K562 (cell line): Measurements from ENCODE around the gene PIGN. TPM values are rescaled to one million over a fixed set of nuclear protein-coding genes. Genes with fewer than 3 reads are reported as not detected.
A peak's percentile ranks its signal among the peaks of the same experiment; 100 is the strongest.

Source experiments
- ATAC-seq: fragments of 200-7000 bp; cut with Tn5 transposase; 3 replicates; pipeline ENCODE4 v1.9.1; 2020; ENCODE audit warnings: moderate library complexity
- BruUV-seq: library from RNA; stranded (reverse); fragments of 400-500 nt; replicated peaks from 2 replicates; lab custom pipeline; 2021; lab: Mats Ljungman, UMichigan
- CTCF ChIA-PET: fragments of 300-600 bp; formaldehyde crosslinking; extraction: SDS; loops from one replicate; lab custom pipeline; 2021; ENCODE audit warnings: low intra/inter-chr PET ratio; lab: Yijun Ruan, JAX
- POLR2A ChIA-PET: fragments of 300-600, 350-650 bp; sonication (Branson Sonifier 250); formaldehyde crosslinking; extraction: SDS; loops from one replicate; lab custom pipeline; 2021; ENCODE audit warnings: antibody characterized with exemption, inconsistent platforms; lab: Yijun Ruan, JAX
- DNase-seq, 4 experiments: peaks; one replicate each; pipeline versions ENCODE4 v3.0.0 to v3.0.0-alpha.2; 2011 to 2018; ENCODE audit warnings: low spot score in 3 of 4, mixed read lengths in 3 of 4; ENCODE audit errors: extremely low read depth in 1 of 4
- FAIRE-seq: peaks from 2 replicates; lab custom pipeline; 2011; peaks lifted over from hg19 to GRCh38; lab: Jason Lieb, UNC
- H2AFZ ChIP-seq: 2 replicates; pipeline ENCODE4 v1.6.0; 2011; ENCODE audit warnings: low read depth, low read length, control low read depth, inconsistent platforms
- H3K27ac ChIP-seq: fragments of 200-600 bp; 3 replicates; pipeline ENCODE4 v1.8.0; 2011; ENCODE audit warnings: low read depth, mild to moderate bottlenecking, control low read depth, inconsistent platforms, low read length, moderate library complexity, mixed read lengths; ENCODE audit errors: extremely low read depth
- H3K27me3 ChIP-seq, 2 experiments: fragments of 300-600 bp in 1 of 2; 2 replicates in 1 of 2; 3 replicates in 1 of 2; pipeline versions ENCODE4 v1.6.0 to v1.8.0; 2011; ENCODE audit warnings: inconsistent platforms in 2 of 2, low read length in 2 of 2, mild to moderate bottlenecking in 1 of 2, mixed read lengths in 1 of 2, moderate library complexity in 1 of 2; ENCODE audit not compliant: control insufficient read depth in 2 of 2, insufficient read depth in 2 of 2
- H3K36me3 ChIP-seq: fragments of 300-600 bp; 3 replicates; pipeline ENCODE4 v1.8.0; 2011; ENCODE audit warnings: mild to moderate bottlenecking, low read length, inconsistent platforms; ENCODE audit not compliant: control insufficient read depth, insufficient read depth
- H3K4me1 ChIP-seq, 2 experiments: fragments of 200-600 bp in 1 of 2; replicated peaks in 1 of 2; 2 replicates in 1 of 2; 3 replicates in 1 of 2; pipeline versions ENCODE4 v1.5.1 to v1.8.0; 2011; ENCODE audit warnings: inconsistent platforms in 2 of 2, low read length in 2 of 2, mild to moderate bottlenecking in 1 of 2, mixed read lengths in 1 of 2, moderate library complexity in 1 of 2; ENCODE audit not compliant: control insufficient read depth in 2 of 2, insufficient read depth in 2 of 2
- H3K4me2 ChIP-seq: 2 replicates; pipeline ENCODE4 v1.6.1; 2011; ENCODE audit warnings: low read length, control low read depth, inconsistent platforms, mixed read lengths; ENCODE audit not compliant: insufficient read depth
- H3K4me3 ChIP-seq: fragments of 200-600 bp; sonication (generic), shearing (Covaris generic); 2 replicates; pipeline ENCODE4 v1.5.1; 2016; ENCODE audit warnings: control low read depth, inconsistent platforms
- H3K79me2 ChIP-seq: fragments of 200-600 bp; 3 replicates; pipeline ENCODE4 v1.8.0; 2011; ENCODE audit warnings: low read length, inconsistent platforms; ENCODE audit not compliant: control insufficient read depth, insufficient read depth
- H3K9ac ChIP-seq, 2 experiments: 2 replicates each; pipeline versions ENCODE4 v1.6.0 to v1.6.1; 2011; ENCODE audit warnings: low read depth in 2 of 2, low read length in 2 of 2, control low read depth in 1 of 2, inconsistent platforms in 1 of 2, mild to moderate bottlenecking in 1 of 2, mixed read lengths in 1 of 2; ENCODE audit not compliant: insufficient read depth in 1 of 2
- H3K9me1 ChIP-seq: one replicate; pipeline ENCODE4 v1.6.0; 2011; ENCODE audit warnings: inconsistent platforms, mild to moderate bottlenecking, low read length, moderate library complexity; ENCODE audit not compliant: control insufficient read depth, insufficient read depth
- H3K9me3 ChIP-seq: replicated peaks from 2 replicates; pipeline ENCODE4 v1.5.1; 2011; ENCODE audit warnings: low read depth, low read length, inconsistent platforms; ENCODE audit not compliant: control insufficient read depth, insufficient read depth
- H4K20me1 ChIP-seq: replicated peaks from 2 replicates; pipeline ENCODE4 v1.6.1; 2011; ENCODE audit warnings: low read length, inconsistent platforms, mixed read lengths; ENCODE audit not compliant: control insufficient read depth, insufficient read depth
- ASH1L ChIP-seq: fragments of 450-650 bp; IDR thresholded peaks from 2 replicates; pipeline ENCODE4 v1.6.1; 2018; ENCODE audit warnings: borderline replicate concordance, mild to moderate bottlenecking, low read depth; ENCODE audit not compliant: partially characterized antibody
- IRF2 ChIP-seq: sonication (generic); formaldehyde crosslinking; IDR thresholded peaks from 2 replicates; pipeline ENCODE4 v1.8.1; 2022; ENCODE audit warnings: mild to moderate bottlenecking, missing genetic modification reagents
- KDM5B ChIP-seq: fragments of 200-600 bp; sonication (generic); IDR thresholded peaks from 2 replicates; pipeline ENCODE4 v1.6.1; 2012; ENCODE audit warnings: low read depth, mild to moderate bottlenecking, moderate library complexity, low read length, control low read depth, inconsistent platforms; ENCODE audit not compliant: insufficient replicate concordance
- KLF1 ChIP-seq: fragments of 450-650 bp; IDR thresholded peaks from 2 replicates; pipeline ENCODE4 v1.6.1; 2016; ENCODE audit warnings: missing genetic modification characterization, missing compliant biosample characterization
- MTF1 ChIP-seq: fragments of 250-450 bp; sonication (Bioruptor Pico); IDR thresholded peaks from 2 replicates; pipeline ENCODE4 v1.9.0; 2021; ENCODE audit warnings: moderate library complexity, mild to moderate bottlenecking, inconsistent platforms, borderline replicate concordance
- U2AF1 ChIP-seq: fragments of 200-400 bp; formaldehyde crosslinking; optimal IDR thresholded peaks from 2 replicates; pipeline ENCODE3; 2017; ENCODE audit warnings: mild to moderate bottlenecking, low read depth, low read length, moderate library complexity
- ZNF124 ChIP-seq: sonication (generic); formaldehyde crosslinking; IDR thresholded peaks from 2 replicates; pipeline ENCODE4 v1.8.1; 2022; ENCODE audit warnings: missing genetic modification reagents
- ZNF507 ChIP-seq: conservative IDR thresholded peaks from 2 replicates; pipeline ENCODE4 v1.6.1; 2017; ENCODE audit warnings: missing genetic modification characterization, missing compliant biosample characterization
- ZNF76 ChIP-seq: fragments of 250-450 bp; sonication (Bioruptor Pico); IDR thresholded peaks from 2 replicates; pipeline ENCODE4 v1.4.0; 2020; ENCODE audit warnings: mild to moderate bottlenecking, moderate library complexity, borderline replicate concordance
- WGBS: fragments of 100-300 bp; shearing (Covaris generic); methylation state at CpG from one replicate; pipeline ENCODE4 v1.1.6; 2016; ENCODE audit warnings: low coverage, mixed read lengths; ENCODE audit not compliant: insufficient coverage; ENCODE audit errors: missing lambda C conversion rate; 5-methylcytosine and 5-hydroxymethylcytosine counted together
- in situ Hi-C: fragments of 300-500 bp; cut with MboI; formaldehyde crosslinking; loops from 4 replicates; pipeline ENCODE4 v1.15.0; 2018; ENCODE audit warnings: inconsistent platforms, mixed read lengths
- intact Hi-C: fragments of 100-400 bp; cut with micrococcal nuclease; formaldehyde crosslinking; loops from 2 replicates; pipeline ENCODE4 v1.14.2; 2022
- polyA plus RNA-seq, 8 experiments: library from polyadenylated mRNA; depleted of rRNA in 4 of 8; stranded (reverse) in 5 of 8; unstranded in 3 of 8; fragments of >200 nt; fragmentation: Nextera tagmentation in 2 of 8; fragmentation: Illumina TruSeq in 1 of 8; extraction: Ambion mirVana in 2 of 8; extraction: Trizol in 1 of 8; gene quantifications; 2 replicates each; pipeline versions ENCODE4 v1.2.1 to v1.2.3, GENCODE V29; 2011 to 2014; ENCODE audit warnings: inconsistent platforms in 1 of 8, missing spikeins in 1 of 8
- total RNA-seq, 7 experiments: library from RNA; depleted of rRNA in 6 of 7; stranded (reverse); fragments of >200 nt in 6 of 7; fragmentation: Illumina TruSeq in 2 of 7; extraction: Trizol in 2 of 7; gene quantifications; 2 replicates each; pipeline versions ENCODE4 v1.2.1 to v1.2.3, GENCODE V29; 2011 to 2021; ENCODE audit warnings: low replicate concordance in 1 of 7

PIGN gene
- total and polyA plus RNA-seq, 9 of the 15 experiments (the other 6 are each of a cell fraction or from before 2014, with no cell fraction given): 9.9 to 25.6 (median 17.3) TPM

DNA sequence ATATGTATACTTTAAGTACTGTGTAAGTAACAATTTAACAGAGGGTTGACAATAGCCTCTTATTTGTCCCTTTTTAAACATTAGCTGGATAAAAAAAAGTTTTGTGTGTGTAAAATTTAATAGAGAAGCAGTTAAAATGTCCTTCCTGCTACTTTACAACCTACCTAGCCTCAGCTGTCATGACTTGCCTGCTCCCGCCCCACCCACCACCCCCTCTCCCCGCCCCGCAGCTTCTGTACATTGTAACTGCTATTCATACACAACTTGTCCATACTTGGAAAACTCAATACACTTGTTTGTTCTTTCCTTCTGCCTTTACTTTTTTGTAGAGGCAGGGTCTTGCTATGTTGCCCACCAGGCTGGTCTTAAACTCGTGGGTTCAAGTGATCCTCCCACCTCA lies 19.7 kb upstream of the PIGN start:
- Histone ChIP-seq H4K20me1 (no peaks in the 10 kb centered on the region), H3K36me3 (no peaks in the 10 kb centered on the region), H3K27me3 (no peaks in the 10 kb centered on the region), H3K27ac (no peak overlapping the region), H3K9ac (no peak overlapping the region), H3K4me2 (no peak overlapping the region), H2AFZ (no peak overlapping the region), H3K79me2 (peaks cover 72% of the 10 kb centered on the region), H3K4me3 (no peak overlapping the region), H3K9me1 (no peaks in the 10 kb centered on the region), H3K9me3 (no peaks in the 10 kb centered on the region), H3K4me1 (peaks cover 0 to 4% of the 10 kb centered on the region in 2 experiments; a peak in 2 of 5 replicates)
- BruUV-seq: no TSS peak
- no peak for TF ChIP-seq KDM5B
- TF ChIP-seq ZNF124 (CRISPR knock-in tag): no peak
- TF ChIP-seq IRF2 (CRISPR knock-in tag): no peak
- no peak for TF ChIP-seq ZNF507 (tag)
- no peak for TF ChIP-seq MTF1 (CRISPR knock-in tag)
- TF ChIP-seq U2AF1: no peak
- TF ChIP-seq KLF1 (tag): no peak
- TF ChIP-seq ASH1L: no peak
- no peak for TF ChIP-seq ZNF76 (CRISPR knock-in tag)
- no peak for FAIRE-seq
- DNase-seq: peak in 2 of 4 experiments; percentile 8
- 59% methylated on average over 3 of the region's 4 CpGs for WGBS
- ATAC-seq: peak; percentile 65; the same call in 2 of the 3 replicates
- ChIA-PET POLR2A (no interaction called here), CTCF (no interaction called here)
- in situ Hi-C loops: no loop called here
- intact Hi-C loops: no loop called here
